PC-3 (cell line): ENCODE data around the gene LEMD2. TPM values are rescaled to one million over a fixed set of nuclear protein-coding genes. Genes with fewer than 3 reads are reported as not detected.

Experiments
- ATAC-seq: fragments of 200-7000 bp; cut with Tn5 transposase; 2 replicates; pipeline ENCODE4 v1.9.1; 2020; ENCODE audit warnings: mild to moderate bottlenecking, moderate library complexity
- BruUV-seq: library from RNA; stranded (reverse); fragments of 400-500 nt; replicated peaks from 2 replicates; lab custom pipeline; 2021; lab: Mats Ljungman, UMichigan
- CTCF ChIA-PET: fragments of 300-600 bp; sonication (Branson Sonifier 250); formaldehyde crosslinking; loops from one replicate; lab custom pipeline; 2022; ENCODE audit warnings: antibody characterized with exemption; lab: Charles Lee
- POLR2A ChIA-PET: fragments of 300-600 bp; sonication (Branson Sonifier 250); formaldehyde crosslinking; loops from one replicate; lab custom pipeline; 2022; ENCODE audit warnings: antibody characterized with exemption; ENCODE audit not compliant: unreplicated experiment; lab: Charles Lee
- DNase-seq: peaks from one replicate; pipeline ENCODE4 v3.0.0-alpha.2; 2015
- H2AFZ ChIP-seq: fragments of 300-600 bp; sonication (generic); 2 replicates; pipeline ENCODE4 v1.6.0; 2016; ENCODE audit warnings: antibody characterized with exemption, low read length
- H3F3A ChIP-seq: fragments of 300-600 bp; sonication (generic); one replicate; pipeline ENCODE4 v1.6.0; 2017; ENCODE audit warnings: antibody characterized with exemption, low read length, control low read depth, mild to moderate bottlenecking; ENCODE audit not compliant: unreplicated experiment
- H3K27ac ChIP-seq: fragments of 300-600 bp; sonication (generic); 2 replicates; pipeline ENCODE4 v1.5.1; 2016; ENCODE audit warnings: mild to moderate bottlenecking, low read length
- H3K27me3 ChIP-seq: fragments of 300-600 bp; sonication (generic); 2 replicates; pipeline ENCODE4 v1.6.1; 2016; ENCODE audit warnings: low read length, mixed read lengths
- H3K36me3 ChIP-seq: fragments of 300-600 bp; sonication (generic); 2 replicates; pipeline ENCODE4 v1.6.1; 2016; ENCODE audit warnings: low read depth, mixed run types, low read length, mixed read lengths
- H3K4me1 ChIP-seq: fragments of 300-600 bp; sonication (generic); 2 replicates; pipeline ENCODE4 v1.5.1; 2016; ENCODE audit warnings: low read length; ENCODE audit not compliant: insufficient read depth
- H3K4me2 ChIP-seq: fragments of 300-600 bp; sonication (generic); 2 replicates; pipeline ENCODE4 v1.6.0; 2016; ENCODE audit warnings: low read length
- H3K4me3 ChIP-seq: fragments of 300-600 bp; sonication (generic); 2 replicates; pipeline ENCODE4 v1.5.1; 2016; ENCODE audit warnings: mild to moderate bottlenecking, low read length, mixed read lengths
- H3K79me2 ChIP-seq: fragments of 300-600 bp; sonication (generic); 2 replicates; pipeline ENCODE4 v1.6.1; 2017; ENCODE audit warnings: low read length, mixed read lengths
- H3K9ac ChIP-seq: fragments of 300-600 bp; sonication (generic); 2 replicates; pipeline ENCODE4 v1.6.0; 2016; ENCODE audit warnings: mild to moderate bottlenecking, low read length
- H3K9me2 ChIP-seq: fragments of 300-600 bp; sonication (generic); replicated peaks from 2 replicates; pipeline ENCODE4 v1.6.1; 2016; ENCODE audit warnings: mixed run types, low read length, mixed read lengths
- H3K9me3 ChIP-seq: fragments of 300-600 bp; sonication (generic); 2 replicates; pipeline ENCODE4 v1.6.1; 2016; ENCODE audit warnings: low read length, mixed read lengths
- H4K20me1 ChIP-seq: fragments of 300-600 bp; sonication (generic); 2 replicates; pipeline ENCODE4 v1.6.1; 2016; ENCODE audit warnings: low read length, mixed read lengths
- CTCF ChIP-seq: fragments of 300-600 bp; sonication (generic); conservative IDR thresholded peaks from 2 replicates; pipeline ENCODE4 v1.5.1; 2017; ENCODE audit warnings: antibody characterized with exemption, low read depth, mild to moderate bottlenecking, low read length
- EZH2 ChIP-seq: fragments of 300-600 bp; sonication (generic); IDR thresholded peaks from one replicate; pipeline ENCODE4 v1.6.1; 2017; ENCODE audit warnings: antibody characterized with exemption, mild to moderate bottlenecking, low read length; ENCODE audit not compliant: unreplicated experiment
- EZH2phosphoT487 ChIP-seq: fragments of 300-600 bp; sonication (generic); IDR thresholded peaks from 2 replicates; pipeline ENCODE4 v1.6.1; 2018; ENCODE audit warnings: mild to moderate bottlenecking, antibody characterized with exemption, low read length, borderline replicate concordance
- intact Hi-C: fragments of 100-400 bp; cut with micrococcal nuclease; formaldehyde crosslinking; loops from 2 replicates; pipeline ENCODE4 v1.9.0; 2023
- total RNA-seq: library from RNA; depleted of rRNA; stranded (reverse); fragments of >200 nt; gene quantifications from 2 replicates; pipeline ENCODE4 v1.2.3, GENCODE V29; 2014

LEMD2 gene
- total RNA-seq, 1 experiment from 2014 or later = 54.5 TPM

- no peaks in the 10 kb centered on the region for H3K36me3 ChIP-seq
- no peak overlapping the region for H3K4me2 ChIP-seq
- H3K27me3 ChIP-seq = no peaks in the 10 kb centered on the region
- TF ChIP-seq CTCF (peak; percentile 10; the same call in 1 of the 2 replicates), EZH2phosphoT487 (no peak)
- no peak overlapping the region for H3K4me3 ChIP-seq
- H3K27ac ChIP-seq = no peak overlapping the region
- peak; percentile 43 for DNase-seq
- H4K20me1 ChIP-seq = no peaks in the 10 kb centered on the region
- H3K9ac ChIP-seq = no peak overlapping the region
- peak; percentile 48 for ATAC-seq
- no peaks in the 10 kb centered on the region for H3K9me2 ChIP-seq
- peaks cover 17% of the 10 kb centered on the region for H3K4me1 ChIP-seq
- BruUV-seq = no TSS peak
- H2AFZ ChIP-seq = no peak overlapping the region
- intact Hi-C loops = no loop called here
- H3K9me3 ChIP-seq = no peaks in the 10 kb centered on the region
- ChIA-PET CTCF (no interaction called here), POLR2A (no interaction called here)
- H3F3A ChIP-seq = no peaks in the 10 kb centered on the region
- no peaks in the 10 kb centered on the region for H3K79me2 ChIP-seq
Measured at GRCh38 chr6:33732817-33733708, 55.9 kb downstream of the LEMD2 start.

- ChIA-PET CTCF (interaction anchor here (0.9 kb wide), 1 partner anchor 21 kb away, joined by 10 read pairs; the partner anchor contains the start of gene UQCC2), POLR2A (no interaction called here)
- TF ChIP-seq CTCF (no peak), EZH2phosphoT487 (no peak), EZH2 (no peak)
- H3F3A ChIP-seq = no peaks in the 10 kb centered on the region
- H3K36me3 ChIP-seq = no peaks in the 10 kb centered on the region
- H3K9me3 ChIP-seq = no peaks in the 10 kb centered on the region
- no peak overlapping the region for H2AFZ ChIP-seq
- no peak for DNase-seq
- intact Hi-C loops = no loop called here
- H3K4me3 ChIP-seq = no peak overlapping the region
- no peak overlapping the region for H3K4me2 ChIP-seq
- H3K9me2 ChIP-seq = no peaks in the 10 kb centered on the region
- no peaks in the 10 kb centered on the region for H4K20me1 ChIP-seq
- no peak overlapping the region for H3K9ac ChIP-seq
- no peaks in the 10 kb centered on the region for H3K27me3 ChIP-seq
- BruUV-seq = no TSS peak
- H3K4me1 ChIP-seq = peaks cover 17% of the 10 kb centered on the region
- no peak for ATAC-seq
- H3K27ac ChIP-seq = no peak overlapping the region
- H3K79me2 ChIP-seq = no peaks in the 10 kb centered on the region
Measured at GRCh38 chr6:33732385-33732784, 56.5 kb downstream of the LEMD2 start.

DNA sequence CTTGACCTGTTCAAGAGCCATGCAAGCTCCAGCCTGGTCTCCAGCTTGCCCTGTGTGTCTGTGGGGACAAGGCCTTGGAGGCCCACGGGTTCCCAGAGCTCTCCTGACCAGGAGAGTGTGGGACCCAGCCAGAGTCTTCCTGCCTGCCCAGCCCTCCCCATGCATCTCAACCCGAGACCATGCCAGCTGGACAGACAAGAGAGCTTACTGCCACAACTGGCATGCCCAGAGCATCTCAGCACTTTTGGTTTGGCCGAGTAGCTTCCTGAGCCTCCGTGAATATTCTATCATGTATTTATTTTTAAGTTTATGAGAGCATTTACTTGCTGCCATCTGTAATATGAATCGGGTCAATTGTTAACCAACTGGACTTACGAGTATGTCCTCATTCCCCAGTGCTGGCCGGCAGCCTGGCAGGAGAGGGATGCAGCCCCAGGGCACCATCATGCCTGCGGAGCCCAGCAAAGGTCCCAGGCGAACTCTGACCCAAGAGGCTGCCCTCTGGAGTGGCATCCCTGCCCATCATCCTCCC, 57.1 kb downstream of the LEMD2 start:
- BruUV-seq = no TSS peak
- no peaks in the 10 kb centered on the region for H3K79me2 ChIP-seq
- H3K4me2 ChIP-seq = peak overlapping the region; percentile 26
- TF ChIP-seq EZH2phosphoT487 (no peak), EZH2 (no peak), CTCF (no peak)
- POLR2A ChIA-PET = no interaction called here
- H3K9ac ChIP-seq = no peak overlapping the region
- CTCF ChIA-PET = interaction anchor here (0.9 kb wide), 1 partner anchor 21 kb away, joined by 10 read pairs; the partner anchor contains the start of gene UQCC2
- no peaks in the 10 kb centered on the region for H3K9me2 ChIP-seq
- no peaks in the 10 kb centered on the region for H4K20me1 ChIP-seq
- H2AFZ ChIP-seq = no peak overlapping the region
- H3K27ac ChIP-seq = peak overlapping the region; percentile 31
- H3K4me1 ChIP-seq = peaks cover 17% of the 10 kb centered on the region
- intact Hi-C loops = no loop called here
- peak; percentile 42 for DNase-seq
- peak; percentile 57 for ATAC-seq
- H3K9me3 ChIP-seq = no peaks in the 10 kb centered on the region
- no peaks in the 10 kb centered on the region for H3K27me3 ChIP-seq
- H3K36me3 ChIP-seq = no peaks in the 10 kb centered on the region
- no peaks in the 10 kb centered on the region for H3F3A ChIP-seq
- H3K4me3 ChIP-seq = no peak overlapping the region
